CD4-positive, alpha-beta T cell treated with Interleukin-1 beta for 1 hour (primary cell): ENCODE measurements around the gene ENTPD3.
"Not testable (repeated sequence)": the region's sequence is repeated elsewhere in the genome, so short reads cannot be mapped to it uniquely, and the experiment has no call there.

Experiments
- DNase-seq, 2 donors: peaks; one replicate each; pipeline ENCODE4 v3.0.0-alpha.2; 2020 to 2022

The ENTPD3 gene

DNA sequence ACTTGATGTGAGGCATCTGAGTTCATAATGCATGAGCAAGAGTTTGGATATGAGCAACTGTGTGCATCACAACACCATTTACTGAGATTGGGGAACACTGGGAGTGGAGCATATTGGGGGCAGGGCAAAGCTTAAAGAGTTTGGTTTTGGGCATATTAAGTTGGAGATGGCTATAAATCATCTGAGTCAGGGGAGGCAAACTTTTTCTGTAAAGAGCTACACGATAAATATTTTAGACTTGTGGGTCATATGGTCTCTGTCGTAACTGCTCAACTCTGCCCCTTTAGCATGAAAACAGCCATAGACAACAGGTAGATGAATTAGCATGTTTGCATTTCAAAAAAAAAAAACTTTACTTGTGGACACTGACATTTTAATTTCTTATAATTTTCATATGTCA is 20.0 kb downstream of the ENTPD3 start:
- DNase-seq, result no peak

DNA sequence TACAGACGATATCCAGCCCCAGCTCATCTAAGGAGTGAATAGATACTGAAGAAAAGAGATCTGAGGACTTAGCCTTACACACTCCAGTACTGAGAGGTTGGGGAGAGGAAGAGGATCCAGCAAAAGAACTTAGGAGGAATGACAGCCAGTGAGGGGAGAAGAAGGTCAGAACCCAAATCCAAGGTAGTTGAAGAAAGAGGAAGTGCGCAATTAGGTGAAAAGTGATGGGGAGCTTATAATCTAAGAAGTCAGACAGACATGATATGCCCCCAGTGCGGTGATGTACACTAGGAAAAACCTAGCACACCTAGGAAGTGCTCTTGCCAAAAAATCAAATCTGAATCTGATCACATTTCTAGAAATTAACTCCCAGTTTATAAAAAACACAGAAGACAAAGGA is 20.6 kb downstream of the ENTPD3 start:
- no peak for DNase-seq

DNA sequence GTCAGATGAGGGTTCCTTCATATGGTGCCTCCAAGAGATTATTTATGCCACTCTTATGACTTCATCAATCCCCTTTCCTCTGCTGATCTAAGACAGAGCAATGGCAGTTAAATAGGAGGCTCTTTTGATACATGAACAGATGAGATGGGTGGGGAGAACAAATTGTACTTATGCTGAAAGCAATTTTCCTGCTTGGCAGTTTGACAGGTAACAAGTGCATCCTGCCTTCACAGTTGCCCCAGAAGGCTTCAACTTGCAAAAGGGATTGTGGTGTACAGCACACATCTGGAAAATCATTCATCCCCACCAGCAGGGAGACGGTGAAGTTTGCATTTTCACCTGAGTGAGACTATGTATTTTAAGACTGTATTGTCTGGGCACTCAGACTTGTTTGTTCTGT is 27.3 kb downstream of the ENTPD3 start:
- no peak for DNase-seq

DNA sequence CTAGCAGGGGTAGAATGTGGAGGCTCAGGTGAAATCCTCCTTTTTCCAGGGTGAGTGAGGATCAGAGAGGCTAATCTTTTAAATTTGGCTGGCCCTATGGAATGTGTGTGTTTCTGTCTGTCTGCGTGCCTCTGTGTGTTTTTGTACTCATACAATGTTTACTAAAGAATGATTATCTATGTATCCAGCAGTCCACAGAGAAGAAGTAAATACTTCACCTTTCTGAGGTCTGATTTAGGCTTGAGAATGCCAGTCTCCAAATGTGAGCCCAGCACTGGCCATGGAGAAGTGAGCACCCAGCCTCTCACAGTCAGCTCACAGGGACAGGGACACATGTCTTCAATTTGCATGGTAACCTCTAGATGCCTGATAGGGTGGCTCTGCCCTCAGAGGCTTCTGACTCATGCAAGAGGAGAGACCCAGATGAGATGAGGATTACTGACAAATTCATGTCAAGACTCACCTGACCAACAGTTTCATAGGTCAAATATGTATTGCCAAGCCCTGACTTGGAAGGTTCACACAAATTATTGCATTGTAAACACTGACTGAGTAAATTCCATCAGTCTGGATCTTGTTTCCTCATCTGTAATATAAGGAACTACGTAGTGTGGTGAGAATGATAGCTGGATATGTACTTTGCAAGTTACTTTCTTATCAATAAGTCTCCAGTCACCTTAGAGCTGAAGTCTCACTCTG is 31.0 kb downstream of the ENTPD3 start:
- no peak for DNase-seq

DNA sequence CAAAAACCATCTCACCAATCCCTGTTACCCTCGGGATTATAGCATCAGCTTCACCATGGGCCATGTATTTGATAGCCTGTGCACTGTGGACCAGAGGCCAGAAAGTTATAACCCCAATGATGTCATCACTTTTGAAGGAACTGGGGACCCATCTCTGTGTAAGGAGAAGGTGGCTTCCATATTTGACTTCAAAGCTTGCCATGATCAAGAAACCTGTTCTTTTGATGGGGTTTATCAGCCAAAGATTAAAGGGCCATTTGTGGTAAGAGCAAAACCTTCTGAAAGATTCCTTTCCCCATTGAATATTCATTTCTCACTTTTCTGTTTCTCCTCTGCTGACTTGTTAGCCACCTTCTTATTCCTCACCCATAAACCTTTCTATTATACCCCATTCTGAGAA is 35.9 kb downstream of the ENTPD3 start:
- DNase-seq, result no peak

DNA sequence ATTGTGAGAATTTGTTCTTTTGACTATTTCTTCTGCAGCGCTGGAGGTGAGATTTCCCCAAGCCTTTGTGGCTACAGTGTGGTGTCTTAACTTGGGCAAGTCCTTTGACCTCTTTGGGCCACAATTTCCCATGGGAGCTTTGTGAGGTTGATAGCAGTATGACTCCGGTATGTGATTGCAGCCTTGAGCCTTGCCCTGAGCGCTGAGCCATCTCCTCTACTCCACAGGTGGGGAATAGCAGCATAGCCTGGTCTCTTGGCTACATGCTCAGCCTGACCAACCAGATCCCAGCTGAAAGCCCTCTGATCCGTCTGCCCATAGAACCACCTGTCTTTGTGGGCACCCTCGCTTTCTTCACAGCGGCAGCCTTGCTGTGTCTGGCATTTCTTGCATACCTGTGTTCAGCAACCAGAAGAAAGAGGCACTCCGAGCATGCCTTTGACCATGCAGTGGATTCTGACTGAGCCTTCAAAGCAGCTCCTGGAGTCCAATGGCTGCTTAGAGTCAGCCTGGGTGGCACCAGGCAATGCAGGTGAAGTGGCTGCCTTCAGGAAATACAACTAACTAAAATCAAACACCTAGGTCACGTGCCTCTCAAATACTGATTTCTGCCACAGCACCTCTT is 40.2 kb downstream of the ENTPD3 start:
- DNase-seq, result no peak

DNA sequence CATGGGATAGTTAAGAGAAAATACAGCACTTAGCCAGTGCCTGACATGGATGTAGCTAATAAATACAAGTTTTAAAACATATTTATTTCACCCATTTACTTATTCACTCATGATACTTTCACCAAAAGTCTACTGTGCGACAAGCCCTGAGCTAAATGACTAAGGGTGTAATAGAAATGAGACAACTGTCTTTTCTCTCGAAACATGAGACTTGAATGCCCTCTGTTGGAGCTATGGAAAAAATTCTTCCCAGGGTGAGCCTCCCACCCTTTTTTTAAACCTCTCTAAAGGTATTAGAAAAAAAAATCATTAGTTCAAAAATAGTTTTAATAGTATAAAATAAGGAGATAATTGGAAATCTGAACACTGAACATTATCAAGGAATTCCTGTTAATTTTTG is 45.8 kb downstream of the ENTPD3 start:
- no peak for DNase-seq

DNA sequence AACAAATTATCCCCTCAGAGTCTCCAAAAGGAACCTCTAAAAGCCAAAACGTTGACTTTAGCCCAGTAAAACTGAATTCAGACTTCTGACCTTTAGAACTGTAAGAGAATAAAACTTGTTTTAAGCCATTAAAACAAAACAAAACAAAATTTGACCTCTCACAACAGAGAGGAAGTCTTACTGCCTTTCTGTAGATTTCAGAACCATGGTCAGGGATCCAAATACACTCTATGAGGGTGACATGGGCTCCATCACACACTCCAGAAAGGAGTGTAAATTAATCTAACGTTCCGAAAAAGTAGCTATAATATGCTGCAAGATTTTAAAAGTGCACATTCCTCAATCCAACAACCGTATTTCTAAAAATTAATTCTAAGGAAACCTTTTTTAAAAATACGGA is 50.9 kb downstream of the ENTPD3 start:
- DNase-seq, result no peak

DNA sequence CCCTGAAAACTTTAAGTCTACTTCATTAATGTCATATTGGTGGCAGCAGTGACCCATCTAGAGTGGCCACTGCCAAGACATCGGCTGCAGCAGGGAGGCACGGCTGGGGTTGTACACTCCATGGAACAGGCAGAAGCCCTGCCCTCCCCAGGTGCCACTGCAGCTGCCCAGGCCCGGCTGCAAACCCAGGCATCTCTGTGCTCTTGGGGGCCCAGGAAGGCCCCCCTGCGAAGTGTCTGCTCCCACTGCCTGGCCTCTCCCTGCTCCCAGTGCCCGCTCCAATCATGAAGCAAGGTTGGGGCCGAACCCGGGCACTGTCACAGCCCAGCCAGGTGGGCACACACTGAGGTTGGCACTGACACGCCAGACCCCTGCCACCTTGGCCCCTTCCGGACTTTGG is 58.1 kb downstream of the ENTPD3 start:
- DNase-seq, result no peak

DNA sequence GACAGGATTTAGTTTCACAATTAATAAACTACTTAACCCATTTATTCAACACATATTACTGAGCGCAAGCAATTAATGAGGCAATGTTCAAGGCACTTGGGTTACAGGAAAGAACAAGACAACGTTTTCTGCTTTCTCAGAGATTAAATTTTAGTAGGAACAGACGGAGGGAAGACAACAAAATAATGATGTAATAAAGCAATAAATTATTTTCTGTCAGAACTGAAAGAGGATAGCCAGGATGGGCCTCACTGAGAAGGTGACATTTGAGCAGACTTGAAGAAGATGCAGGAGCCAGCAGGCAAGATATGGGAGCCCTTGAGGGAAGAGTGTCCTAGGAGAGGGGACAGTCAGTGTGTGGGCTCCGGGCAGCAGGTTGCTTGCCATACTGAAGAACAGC is 58.9 kb downstream of the ENTPD3 start:
- DNase-seq, result no peak

DNA sequence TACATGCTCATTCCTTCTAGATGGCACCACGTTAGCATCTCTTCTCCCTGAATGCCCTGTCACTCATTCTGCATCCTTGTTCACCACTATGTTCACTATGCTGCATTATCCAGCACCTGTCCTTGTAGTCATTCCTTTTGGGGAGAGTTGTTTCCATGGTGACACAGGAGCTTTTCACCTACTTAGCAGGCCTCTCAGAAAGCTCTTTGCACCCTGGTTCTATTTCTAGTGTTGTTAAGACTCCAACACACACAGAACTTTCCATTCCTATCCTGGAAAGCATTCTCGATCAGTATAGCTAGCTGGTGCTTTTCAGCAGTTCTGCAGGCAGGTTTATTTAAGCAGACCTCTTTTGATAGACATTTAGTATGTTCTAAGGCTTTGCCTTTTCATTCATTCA is 63.5 kb downstream of the ENTPD3 start:
- no peak for DNase-seq

DNA sequence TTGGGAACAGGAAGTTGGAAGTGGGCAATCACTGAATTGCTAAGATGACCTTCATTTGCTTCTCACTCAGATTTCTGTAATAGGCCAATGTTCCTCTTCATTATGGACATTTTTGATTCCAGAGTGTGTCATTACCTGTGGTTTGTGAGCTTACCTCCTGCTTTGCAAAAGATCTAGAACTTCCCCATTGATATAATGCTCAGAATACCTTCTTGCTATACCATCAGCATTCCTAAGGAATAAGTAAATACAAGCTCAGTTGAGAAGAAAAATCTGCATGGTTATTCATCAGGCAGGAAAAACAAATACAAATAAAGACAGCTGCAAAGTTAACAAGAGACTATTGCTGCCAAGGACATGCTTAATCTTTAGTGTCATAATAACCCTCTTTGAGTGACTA is 64.6 kb downstream of the ENTPD3 start:
- DNase-seq, result no peak

DNA sequence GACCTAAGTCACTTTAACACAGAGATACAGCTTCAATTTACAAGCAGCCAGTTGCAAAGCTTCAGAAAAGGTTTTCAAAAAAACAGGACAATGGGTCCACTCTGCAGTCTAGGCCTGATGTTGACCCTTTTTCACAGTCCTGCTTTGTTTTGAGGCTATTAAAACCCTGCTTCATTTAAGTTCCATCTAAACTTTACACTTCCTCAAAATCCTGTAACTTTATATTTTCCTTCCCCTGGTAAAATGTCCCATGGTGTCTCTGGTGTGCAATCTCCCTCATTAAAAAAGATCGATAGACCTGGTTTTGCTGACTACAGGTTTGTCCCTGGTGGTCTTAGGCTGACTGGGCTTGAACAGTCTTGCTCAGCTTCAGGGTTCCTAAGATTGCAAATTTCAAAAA is 65.1 kb downstream of the ENTPD3 start:
- DNase-seq, result no peak

DNA sequence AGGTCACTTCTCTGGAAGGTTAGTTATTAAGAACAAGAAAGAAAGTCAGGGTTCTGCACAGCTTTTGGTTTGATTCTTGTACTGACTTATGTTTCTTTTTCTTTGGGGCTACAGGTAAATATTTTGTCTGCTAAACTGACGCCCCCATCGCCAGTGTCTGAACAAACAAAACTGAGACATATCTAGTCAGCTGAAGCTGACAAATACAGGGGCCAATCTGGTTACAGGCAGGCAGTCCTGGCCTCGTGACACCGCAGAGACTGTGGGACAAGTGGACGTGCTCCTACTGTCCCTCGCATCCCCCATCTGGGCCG is 65.5 kb downstream of the ENTPD3 start:
- DNase-seq, result no peak

DNA sequence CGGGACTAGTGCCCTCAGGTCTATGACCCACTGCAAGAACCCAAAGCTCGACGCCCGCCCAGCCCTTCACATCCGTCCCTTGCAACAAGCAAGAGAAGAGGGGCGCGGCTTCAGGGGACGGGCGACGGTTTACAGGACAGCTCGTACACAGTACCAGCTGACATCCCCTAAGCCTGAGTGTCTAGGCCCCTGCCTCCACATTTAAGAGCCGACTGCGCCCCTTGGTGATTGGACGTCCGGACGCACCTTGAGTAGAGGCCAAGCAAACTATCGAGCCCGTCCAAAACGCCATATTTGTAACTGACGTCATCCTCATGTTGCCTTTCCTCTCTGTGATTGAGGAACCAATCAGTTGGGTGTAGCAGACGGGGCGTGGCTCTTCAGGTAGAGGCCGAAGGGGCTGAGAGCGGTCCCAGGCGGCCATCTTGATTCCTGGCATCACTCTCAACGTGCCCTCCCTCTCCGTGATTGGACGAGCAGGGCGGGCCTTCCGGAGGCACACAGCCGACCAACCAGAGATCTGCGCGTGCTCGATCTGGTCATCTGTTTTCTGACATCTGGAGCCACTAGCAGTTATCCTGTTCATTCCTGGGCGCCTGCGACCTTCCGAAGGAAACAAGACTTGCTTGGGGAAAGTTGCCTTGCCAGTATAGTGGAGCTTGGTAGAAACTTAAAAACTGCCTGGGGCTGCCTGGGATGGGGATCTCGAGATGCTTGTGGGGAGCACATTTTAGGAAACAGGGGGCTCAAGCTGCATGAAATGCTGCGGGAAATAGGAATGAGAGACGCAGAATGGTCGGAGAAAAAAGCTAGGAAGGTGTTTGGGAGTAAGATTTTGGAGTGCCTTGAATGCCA is 66.1 kb downstream of the ENTPD3 start:
- DNase-seq, result peak; percentile 97 to 98

DNA sequence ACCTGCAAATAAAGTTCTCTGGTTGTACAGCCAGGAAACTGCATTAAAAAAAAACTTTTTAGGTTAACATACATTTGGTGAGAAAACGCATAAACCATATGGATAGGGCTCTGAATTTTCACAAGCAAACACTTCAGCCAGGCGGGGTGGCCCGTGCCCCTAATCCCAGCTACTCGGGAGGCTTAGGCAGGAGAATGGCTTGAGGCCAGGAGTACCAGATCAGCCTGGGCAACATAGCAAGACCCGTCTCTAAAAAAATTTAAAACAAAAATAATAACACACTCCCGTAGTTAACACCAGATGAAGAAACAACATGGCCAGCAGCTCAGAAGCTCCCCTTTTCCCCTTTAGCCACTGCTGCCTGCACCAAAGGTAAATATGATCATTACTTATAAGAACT is 66.9 kb downstream of the ENTPD3 start:
- DNase-seq, result no peak

DNA sequence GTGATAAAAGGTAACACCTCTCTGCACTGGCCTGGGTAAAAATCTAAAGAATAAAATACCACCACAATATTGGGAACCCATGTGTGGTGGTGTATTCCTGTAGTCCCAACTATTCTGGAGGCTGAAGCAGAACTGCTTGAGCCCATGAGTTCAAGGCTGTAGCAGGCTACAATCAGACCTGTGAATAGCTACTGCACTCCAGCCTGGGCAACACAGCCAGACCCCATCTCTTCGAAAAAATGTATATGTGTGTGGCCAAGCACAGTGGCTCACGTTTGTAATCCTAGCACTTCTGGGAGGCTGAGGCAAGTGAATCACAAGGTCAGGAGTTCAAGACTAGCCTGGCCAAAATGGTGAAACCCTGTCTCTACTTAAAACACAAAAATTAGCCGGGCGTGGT is 68.3 kb downstream of the ENTPD3 start:
- DNase-seq, result no peak

DNA sequence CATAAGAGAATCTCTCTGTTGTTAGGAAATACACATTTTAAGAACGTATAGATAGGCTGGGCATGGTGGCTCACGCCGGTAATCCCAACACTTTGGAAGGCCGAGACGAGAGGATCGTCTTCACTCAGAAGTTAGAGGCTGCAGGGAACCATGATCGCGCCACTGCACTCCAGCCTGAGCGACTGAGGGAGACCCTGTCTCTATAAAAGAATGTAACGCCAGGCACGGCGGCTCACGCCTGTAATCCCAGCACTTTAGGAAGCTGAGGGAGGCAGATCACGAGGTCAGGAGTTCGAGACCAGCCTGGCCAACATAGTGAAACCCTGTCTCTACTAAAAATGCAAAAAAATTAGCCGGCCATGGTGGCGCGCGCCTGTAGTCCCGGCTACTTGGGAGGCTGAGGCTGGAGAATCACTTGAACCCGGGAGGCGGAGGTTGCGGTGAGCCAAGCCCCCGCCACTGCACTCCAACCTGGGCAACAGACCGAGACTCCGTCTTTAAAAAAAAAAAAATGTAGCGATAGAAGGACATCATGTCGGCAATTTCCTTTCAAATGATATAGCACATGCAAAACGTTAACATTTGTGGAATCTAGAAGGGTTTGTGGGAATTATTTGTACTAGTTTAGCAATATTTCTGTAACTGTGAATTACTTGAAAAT is 69.4 kb downstream of the ENTPD3 start:
- no peak for DNase-seq

DNA sequence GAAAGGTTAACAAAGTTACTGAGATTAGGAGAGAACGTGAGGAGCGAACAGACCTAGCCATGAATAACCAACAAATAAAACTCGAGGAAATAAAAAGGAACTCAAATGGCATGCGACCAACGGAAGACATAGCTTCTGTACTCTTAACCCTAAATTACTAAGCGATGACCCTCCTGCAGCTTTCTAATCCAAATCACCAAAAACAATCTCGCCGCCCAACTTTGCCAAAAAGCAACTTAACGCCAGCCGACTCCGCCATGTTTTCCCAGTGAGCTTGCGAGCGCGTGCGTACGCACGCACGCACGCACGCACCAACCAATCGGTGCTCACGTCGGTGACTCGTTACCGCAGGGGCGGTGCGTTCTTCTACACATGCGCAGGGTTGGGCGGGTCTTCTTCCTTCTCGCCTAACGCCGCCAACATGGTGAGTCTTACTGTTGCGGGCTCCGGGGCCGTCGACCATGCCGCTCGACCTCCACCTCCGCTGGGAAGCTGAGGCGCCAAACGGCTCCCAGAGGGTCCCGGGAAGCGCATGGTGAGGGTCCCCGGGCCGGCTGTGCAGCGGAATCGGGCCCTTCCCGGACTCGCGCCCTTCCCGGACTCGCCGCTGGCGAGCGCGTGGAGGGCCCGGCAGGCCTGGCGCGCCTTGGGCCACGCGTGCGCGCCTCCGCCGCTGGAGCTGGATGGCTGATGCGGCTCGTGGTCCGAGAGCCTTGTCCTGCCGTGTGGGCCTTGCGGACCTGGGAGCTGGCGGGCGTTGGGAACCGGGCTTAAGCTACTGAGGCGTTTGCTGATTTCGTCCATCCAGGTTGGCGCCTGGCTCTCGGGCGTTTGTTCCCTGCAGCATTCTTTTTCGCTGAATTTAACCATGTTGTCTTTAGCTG is 70.2 kb downstream of the ENTPD3 start, which contains the start of gene RPL14:
TSS of gene RPL14 (plus strand) at position 400 of the 884 bp plus-strand sequence. CDS start at position 533, 133 bp downstream.
- peak; percentile 94 for DNase-seq

DNA sequence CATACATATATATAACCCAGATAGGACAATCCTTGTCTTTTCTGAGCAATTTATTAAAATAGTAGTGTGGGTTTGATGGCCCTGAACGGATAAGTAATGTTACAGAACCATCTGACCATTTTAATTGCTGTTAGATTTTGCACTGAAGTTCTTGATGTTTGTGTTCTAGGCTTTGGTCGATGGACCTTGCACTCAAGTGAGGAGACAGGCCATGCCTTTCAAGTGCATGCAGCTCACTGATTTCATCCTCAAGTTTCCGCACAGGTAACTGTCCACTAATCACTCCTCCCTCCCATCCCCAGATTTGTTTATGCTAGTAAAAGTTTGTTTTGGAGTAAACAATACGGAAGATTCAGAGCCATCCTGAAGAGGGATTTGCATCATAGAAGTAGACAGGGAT is 71.5 kb downstream of the ENTPD3 start:
- no peak for DNase-seq

DNA sequence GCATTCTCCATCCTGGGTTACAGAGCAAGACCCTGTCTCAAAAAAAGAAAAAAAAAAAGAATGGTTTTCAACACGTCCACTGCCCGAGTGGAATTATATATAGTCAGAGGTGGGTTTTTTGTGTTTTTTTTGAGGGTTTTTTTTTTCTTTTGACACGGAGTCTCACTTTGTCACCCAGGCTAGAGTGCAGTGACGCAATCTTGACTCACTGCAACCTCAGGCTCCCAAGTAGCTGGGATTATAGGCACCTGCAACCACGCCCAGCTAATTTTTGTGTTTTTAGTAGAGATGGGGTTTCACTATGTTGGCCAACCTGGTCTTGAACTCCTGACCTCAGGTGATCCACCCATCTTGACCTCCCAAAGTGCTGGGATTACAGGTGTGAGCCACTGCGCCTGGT is 73.5 kb downstream of the ENTPD3 start:
- not testable (repeated sequence) for DNase-seq

DNA sequence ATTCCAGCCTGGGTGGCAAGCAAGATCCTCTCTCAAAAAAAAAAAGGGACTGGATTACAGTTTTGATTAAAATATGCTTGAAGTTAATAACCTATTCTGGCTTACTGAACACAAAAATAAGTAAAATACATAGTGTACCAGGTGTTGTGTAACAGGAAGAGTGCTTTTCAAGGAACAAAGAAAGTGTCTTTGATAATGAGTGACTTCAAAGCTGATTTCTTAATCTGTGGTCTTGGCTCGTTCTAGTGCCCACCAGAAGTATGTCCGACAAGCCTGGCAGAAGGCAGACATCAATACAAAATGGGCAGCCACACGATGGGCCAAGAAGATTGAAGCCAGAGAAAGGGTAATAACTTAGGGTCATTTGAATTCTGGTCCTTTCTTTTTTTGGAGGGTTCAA is 74.2 kb downstream of the ENTPD3 start:
- DNase-seq, result no peak

DNA sequence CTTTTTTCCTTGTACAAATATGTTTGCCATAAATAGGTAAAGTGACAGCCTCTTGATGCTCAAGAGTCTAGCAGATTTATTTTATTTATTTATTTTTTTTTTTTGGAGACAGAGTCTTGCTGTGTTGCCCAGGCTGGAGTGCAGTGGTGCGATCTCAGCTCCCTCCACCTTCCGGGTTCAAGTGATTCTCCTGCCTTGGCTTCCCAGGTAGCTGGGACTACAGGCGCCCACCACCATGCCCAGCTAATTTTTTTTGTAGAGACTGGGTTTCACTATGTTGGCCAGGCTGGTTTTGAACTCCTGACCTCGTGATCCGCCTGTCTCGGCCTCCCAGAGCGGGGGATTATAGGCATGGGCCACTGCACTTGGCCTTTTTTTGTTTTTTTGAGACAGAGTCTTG is 75.9 kb downstream of the ENTPD3 start:
- not testable (repeated sequence) for DNase-seq
